ENCODE data around the gene SCFD1. TPM values are rescaled to one million over a fixed set of nuclear protein-coding genes. Genes with fewer than 3 reads are reported as not detected.

SCFD1 gene
- total RNA-seq, 1 experiment from 2014 or later, result 63.3 TPM

DNA sequence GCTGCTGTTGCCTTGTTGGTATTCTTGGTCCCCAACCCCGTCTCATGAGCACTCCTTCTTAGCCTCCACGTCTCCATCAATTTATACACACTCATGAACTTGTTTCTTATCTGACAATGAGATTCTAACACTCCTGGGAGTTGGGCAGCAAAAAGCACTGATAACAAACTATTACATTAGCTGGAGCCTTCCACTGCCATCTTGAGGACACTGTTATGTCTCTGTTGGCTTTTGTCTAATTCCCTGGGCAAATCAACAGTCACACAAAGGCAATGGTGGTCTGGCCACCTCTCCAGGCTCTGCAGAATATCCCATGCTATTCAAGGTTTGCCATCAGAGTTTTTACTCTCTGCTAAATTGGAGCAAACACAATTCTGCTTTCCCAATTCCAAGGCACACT, 134.5 kb downstream of the SCFD1 start:
- DNase-seq (ENCODE audit: low read depth), result no peak

DNA sequence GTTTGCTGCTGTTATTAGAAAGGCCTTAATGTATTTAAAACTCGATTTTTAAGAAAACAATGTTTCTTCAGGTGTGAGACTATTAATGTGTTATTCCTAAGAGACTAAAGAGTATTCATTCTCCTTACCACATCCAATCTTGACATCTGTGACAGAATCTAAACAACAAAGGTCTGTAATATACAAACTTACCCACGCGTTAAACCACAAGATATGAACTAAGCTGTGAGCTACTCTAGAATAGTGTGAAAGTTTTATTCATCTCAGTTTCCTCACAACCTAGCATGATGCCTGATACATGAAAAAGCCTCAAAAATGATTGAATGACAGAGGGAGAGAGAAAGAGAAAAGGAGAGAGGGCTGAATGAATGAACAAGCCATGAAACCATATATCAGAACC, 135.0 kb downstream of the SCFD1 start:
- no peak for DNase-seq (ENCODE audit: low read depth)

DNA sequence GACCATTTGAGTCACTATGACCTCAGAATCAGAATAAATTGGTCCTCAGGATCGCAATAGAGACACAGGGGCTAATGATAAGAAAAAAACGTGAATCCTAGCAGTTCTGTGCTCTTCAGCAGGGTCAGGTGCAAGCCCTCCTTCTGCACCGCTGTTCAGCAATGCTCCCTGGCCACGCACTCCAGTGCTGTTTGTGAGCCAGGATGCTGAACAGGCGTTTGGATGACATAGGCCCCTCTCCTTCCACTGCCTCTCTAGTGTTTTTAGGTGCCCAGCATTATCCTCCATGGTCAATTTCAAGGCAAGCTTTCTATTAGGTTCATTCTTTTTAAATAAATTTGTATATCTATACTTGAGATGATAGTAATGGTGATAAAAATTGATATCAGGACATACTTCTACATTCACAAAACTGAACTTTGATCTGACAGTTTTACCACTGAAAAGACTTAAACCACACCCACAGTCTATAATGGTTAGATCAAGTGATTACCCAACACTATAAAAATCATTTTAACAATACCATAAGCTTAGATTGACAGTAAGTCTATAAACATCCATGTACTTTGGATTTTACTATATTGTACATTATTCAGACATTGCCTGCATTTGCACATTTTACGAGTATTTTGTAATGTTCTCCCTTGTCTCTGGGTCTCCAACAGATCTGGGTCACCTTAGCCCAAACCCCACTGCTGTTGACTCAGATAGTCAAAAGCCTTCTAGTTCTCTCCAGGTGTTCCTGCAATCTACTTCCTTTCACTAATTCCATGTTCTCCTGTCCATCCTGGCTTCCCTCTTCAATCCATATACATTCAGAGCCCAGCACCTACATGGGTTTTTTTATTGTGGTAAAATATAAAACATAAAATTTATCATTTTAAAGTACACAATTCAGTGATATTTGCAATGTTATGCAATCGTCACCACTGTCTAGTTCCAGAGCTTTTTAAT, 137.3 kb downstream of the SCFD1 start:
- DNase-seq (ENCODE audit: low read depth), result no peak

DNA sequence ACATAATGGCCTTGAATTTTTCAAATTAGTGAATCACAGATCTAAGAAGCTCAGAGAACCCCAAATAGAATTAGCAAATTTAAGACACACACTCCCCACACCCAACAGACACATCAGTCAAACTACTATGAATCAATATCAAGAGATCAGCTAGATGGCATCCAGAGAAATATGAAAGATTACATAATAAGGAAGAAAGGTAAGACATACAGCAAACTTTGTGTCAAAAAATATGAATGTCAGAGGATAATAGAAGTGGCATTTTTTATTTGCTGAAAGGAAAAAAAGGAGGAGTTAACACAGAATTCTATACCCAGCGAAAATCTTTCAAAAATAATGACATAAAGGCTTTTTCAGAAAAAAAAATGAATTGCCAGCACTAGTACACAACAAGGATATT, 141.8 kb downstream of the SCFD1 start:
- DNase-seq (ENCODE audit: low read depth), result no peak

DNA sequence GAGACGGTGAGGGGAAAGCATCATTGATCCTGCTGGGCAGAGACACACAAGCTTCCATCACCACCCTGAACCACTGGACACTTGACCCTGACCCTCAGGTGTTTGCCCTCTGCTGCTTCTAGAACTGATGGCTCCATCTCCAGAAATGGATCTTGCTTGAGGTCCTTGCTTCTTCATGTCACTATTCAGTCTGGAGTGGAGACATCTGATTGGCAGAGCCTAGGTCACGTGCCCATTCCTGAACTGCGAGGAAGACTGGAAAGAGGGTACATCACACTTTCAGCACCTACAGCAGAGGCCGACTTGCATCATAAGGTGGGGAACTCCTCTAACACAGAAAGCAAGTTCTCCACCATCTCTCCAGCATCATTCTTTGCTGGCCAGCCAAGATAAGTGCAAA, 145.5 kb downstream of the SCFD1 start:
- DNase-seq (ENCODE audit: low read depth), result no peak

DNA sequence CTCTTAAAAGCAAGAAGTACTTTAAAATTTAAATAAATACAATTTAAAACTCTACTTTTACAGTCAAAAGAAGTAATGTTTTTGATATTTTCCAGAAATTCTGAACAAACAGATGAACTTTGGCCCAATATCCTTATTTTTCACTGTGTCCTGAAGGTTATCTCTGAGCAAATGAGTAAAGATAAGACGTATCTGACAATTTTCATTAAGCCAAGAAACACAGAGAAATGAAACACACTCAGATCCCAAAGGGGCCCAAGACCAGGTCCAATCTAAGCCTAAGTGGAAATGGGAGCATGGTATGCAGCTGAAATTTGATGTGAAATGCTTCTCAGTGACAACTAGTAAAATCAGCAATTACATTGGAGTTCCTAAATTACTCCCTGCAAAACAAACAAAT, 146.7 kb downstream of the SCFD1 start:
- no peak for DNase-seq (ENCODE audit: low read depth)

DNA sequence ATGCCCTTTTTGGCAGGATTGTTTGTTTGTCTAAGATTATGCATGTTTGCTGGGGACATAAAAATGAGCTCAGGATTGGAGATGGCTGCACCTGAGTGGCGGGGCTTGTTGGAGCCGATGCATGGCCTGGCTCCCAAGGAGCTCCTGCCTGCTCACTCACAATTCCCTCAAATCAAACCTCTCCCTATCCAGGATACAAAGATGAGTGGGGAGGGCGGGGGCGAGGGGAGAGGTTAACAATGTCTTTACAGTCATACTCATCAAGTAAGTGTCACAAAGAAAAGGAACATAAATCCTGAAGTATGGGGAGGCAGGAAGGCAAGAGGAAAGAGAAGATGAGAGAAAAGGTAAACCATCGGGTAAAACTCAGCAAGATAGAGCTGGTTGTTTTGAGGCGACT, 148.3 kb downstream of the SCFD1 start:
- DNase-seq (ENCODE audit: low read depth), result no peak

DNA sequence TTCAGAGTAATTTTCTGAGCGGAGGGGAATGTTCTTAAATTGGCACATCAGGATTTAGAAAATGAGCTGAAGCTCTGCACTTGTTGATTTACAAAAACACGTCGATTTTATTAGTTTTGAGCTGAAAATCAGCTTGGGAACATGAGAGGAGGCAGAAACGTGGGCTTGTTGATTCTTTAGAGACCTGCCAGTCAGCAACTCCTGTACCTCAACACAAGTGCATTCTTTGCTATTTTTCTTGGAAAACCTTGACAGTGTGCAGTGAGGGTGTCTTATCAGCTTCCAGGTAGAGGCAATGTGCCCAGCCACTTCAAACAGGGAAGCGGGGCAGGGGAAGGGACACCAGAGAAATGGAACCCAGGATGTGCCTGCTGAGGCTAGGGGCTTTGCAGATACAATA, 149.5 kb downstream of the SCFD1 start:
- no peak for DNase-seq (ENCODE audit: low read depth)

DNA sequence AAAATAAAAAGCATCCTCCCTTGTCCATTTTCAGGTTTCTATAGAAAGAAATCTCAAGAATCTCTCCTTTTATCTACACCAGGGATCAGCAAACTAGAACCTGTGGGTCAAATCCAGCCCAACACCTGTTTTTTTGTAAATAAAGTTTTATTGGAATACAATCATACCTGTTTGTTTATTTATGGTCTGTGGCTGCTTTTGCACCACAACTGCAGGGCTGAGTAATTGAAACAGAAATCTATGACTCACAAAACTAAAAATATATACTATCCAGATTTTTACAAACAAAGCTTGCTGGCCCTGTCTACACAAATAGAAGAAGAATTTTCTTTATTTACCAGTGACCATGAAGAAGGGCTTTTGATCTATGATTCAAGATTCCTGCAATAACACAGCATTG, 157.1 kb downstream of the SCFD1 start:
- peak; percentile 74 for DNase-seq (ENCODE audit: low read depth)

Other genes with a start within 250 kb of the SCFD1 start
- gene G2E3, start 63.2 kb upstream of the SCFD1 start, total RNA-seq (2014; rRNA removed), result 29.0 and 34.9 TPM in 2 replicates